Mesendoderm (in vitro differentiated cells): Measurements from ENCODE around the gene DMRTA2.

Experiments used
- DNase-seq: peaks from one replicate; pipeline ENCODE4 v3.0.0; 2013
- H2AK5ac ChIP-seq: 2 replicates; pipeline ENCODE4 v1.6.1; 2013; ENCODE audit warnings: low read length, inconsistent platforms
- H2BK120ac ChIP-seq: 2 replicates; pipeline ENCODE4 v1.6.1; 2013; ENCODE audit warnings: low read depth, mild to moderate bottlenecking, low read length, moderate library complexity, mixed read lengths
- H2BK15ac ChIP-seq: replicated peaks from 2 replicates; pipeline ENCODE4 v1.6.1; 2013; ENCODE audit warnings: low read depth, mild to moderate bottlenecking, moderate library complexity
- H2BK5ac ChIP-seq: 2 replicates; pipeline ENCODE4 v1.6.1; 2013; ENCODE audit warnings: low read length, inconsistent platforms
- H3K18ac ChIP-seq: 2 replicates; pipeline ENCODE4 v1.6.1; 2013; ENCODE audit warnings: mild to moderate bottlenecking, low read length, mixed read lengths
- H3K23ac ChIP-seq: one replicate; pipeline ENCODE4 v1.6.1; 2013; ENCODE audit warnings: low read length
- H3K27ac ChIP-seq: 2 replicates; pipeline ENCODE4 v1.5.1; 2013; ENCODE audit warnings: low read depth, mild to moderate bottlenecking, inconsistent platforms, low read length, moderate library complexity
- H3K27me3 ChIP-seq: 2 replicates; pipeline ENCODE4 v1.6.1; 2013; ENCODE audit warnings: low read length, control low read depth, mild to moderate bottlenecking, inconsistent platforms; ENCODE audit not compliant: insufficient read depth, poor library complexity
- H3K36me3 ChIP-seq: 2 replicates; pipeline ENCODE4 v1.6.1; 2013; ENCODE audit warnings: low read length, inconsistent platforms; ENCODE audit not compliant: control insufficient read depth, insufficient read depth
- H3K4ac ChIP-seq: one replicate; pipeline ENCODE4 v1.6.1; 2013; ENCODE audit warnings: low read depth, mild to moderate bottlenecking, low read length, moderate library complexity
- H3K4me1 ChIP-seq: 2 replicates; pipeline ENCODE4 v1.6.1; 2013; ENCODE audit warnings: low read depth, low read length, inconsistent platforms; ENCODE audit not compliant: control insufficient read depth
- H3K4me2 ChIP-seq: 2 replicates; pipeline ENCODE4 v1.6.1; 2013; ENCODE audit warnings: low read length
- H3K4me3 ChIP-seq: 2 replicates; pipeline ENCODE4 v1.5.1; 2013; ENCODE audit warnings: mild to moderate bottlenecking, low read length
- H3K56ac ChIP-seq: one replicate; pipeline ENCODE4 v1.6.1; 2013; ENCODE audit warnings: low read length
- H3K79me1 ChIP-seq: 2 replicates; pipeline ENCODE4 v1.6.1; 2013; ENCODE audit warnings: low read length, inconsistent platforms
- H3K79me2 ChIP-seq: 2 replicates; pipeline ENCODE4 v1.6.1; 2013; ENCODE audit warnings: mild to moderate bottlenecking, low read length; ENCODE audit not compliant: control insufficient read depth, insufficient read depth
- H3K9ac ChIP-seq: 2 replicates; pipeline ENCODE4 v1.6.1; 2013; ENCODE audit warnings: low read length, inconsistent platforms
- H4K5ac ChIP-seq: one replicate; pipeline ENCODE4 v1.6.1; 2013; ENCODE audit warnings: low read length
- H4K8ac ChIP-seq: one replicate; pipeline ENCODE4 v1.6.1; 2013; ENCODE audit warnings: low read depth, mild to moderate bottlenecking, control low read depth, low read length, moderate library complexity
- WGBS: extraction: QIAGEN DNeasy Blood & Tissue Kit; methylation state at CpG from one replicate; pipeline ENCODE4 v1.1.7; 2013; ENCODE audit warnings: low lambda C conversion rate, missing lambda C conversion rate; ENCODE audit not compliant: insufficient coverage; ENCODE audit errors: extremely low coverage; 5-methylcytosine and 5-hydroxymethylcytosine counted together

The DMRTA2 gene

DNA sequence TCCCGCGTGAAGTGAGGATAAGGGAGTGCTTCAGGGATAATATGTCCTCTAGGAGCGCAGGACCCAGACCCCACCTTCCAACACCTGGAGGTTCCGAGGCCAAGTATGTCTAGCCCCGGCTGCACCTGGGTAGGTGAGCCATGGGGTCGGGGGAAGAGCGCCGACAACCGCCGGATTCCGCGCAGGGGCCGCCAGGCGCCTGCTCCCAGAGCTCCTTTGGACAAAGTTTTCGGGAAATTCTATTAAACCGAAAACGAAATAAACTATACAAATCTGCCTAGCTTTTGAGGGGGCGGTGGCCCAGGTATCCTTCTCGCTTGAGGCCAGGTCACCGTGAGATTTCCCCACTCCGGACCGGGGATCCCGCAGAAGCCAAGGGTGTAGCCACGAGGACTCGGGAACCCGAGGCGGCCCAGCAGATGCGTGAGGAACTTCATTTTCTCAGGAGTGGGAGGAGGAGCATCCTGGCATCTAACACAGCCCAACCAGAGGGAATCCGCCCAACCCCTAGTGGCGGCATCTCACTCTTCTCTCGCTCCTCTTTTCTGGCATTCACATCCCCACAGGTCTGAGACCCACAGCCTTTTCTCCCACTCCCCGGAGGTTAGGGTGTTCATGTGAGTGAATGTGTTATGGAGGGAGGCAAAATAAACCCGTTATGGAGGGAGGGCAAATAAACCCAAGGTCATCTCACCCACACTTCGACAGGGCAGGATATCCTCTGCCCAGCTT is 2.3 kb upstream of the DMRTA2 start:
- Histone ChIP-seq H3K36me3 (no peaks in the 10 kb centered on the region), H4K5ac (no peak overlapping the region), H3K4me2 (no peak overlapping the region)

GRCh38 chr1:50424884-50425375 is 1.7 kb upstream of the DMRTA2 start:
- Histone ChIP-seq H3K36me3 (no peaks in the 10 kb centered on the region), H2AK5ac (no peak overlapping the region), H2BK15ac (no peak overlapping the region), H4K8ac (no peak overlapping the region), H2BK120ac (no peak overlapping the region), H3K79me1 (no peaks in the 10 kb centered on the region), H3K27me3 (peaks cover 74% of the 10 kb centered on the region), H2BK5ac (no peak overlapping the region), H3K79me2 (no peaks in the 10 kb centered on the region), H4K5ac (no peak overlapping the region), H3K9ac (no peak overlapping the region), H3K4me3 (no peak overlapping the region), H3K27ac (no peak overlapping the region), H3K4ac (no peak overlapping the region), H3K4me2 (no peak overlapping the region), H3K56ac (peak overlapping the region; percentile 15), H3K18ac (no peak overlapping the region), H3K4me1 (peaks cover 4% of the 10 kb centered on the region), H3K23ac (no peak overlapping the region)
- DNase-seq: peak; percentile 43
- WGBS: no CpG with 5 or more reads among the region's 40 CpGs

More for the DNA sequence above, 2.3 kb upstream of the DMRTA2 start:
- Histone ChIP-seq H2BK5ac (no peak overlapping the region), H3K18ac (no peak overlapping the region), H2BK120ac (no peak overlapping the region), H3K27me3 (peaks cover 73% of the 10 kb centered on the region), H3K79me2 (no peaks in the 10 kb centered on the region), H2AK5ac (no peak overlapping the region), H3K23ac (no peak overlapping the region), H3K79me1 (no peaks in the 10 kb centered on the region), H3K4me1 (peaks cover 4% of the 10 kb centered on the region), H4K8ac (no peak overlapping the region), H3K4me3 (no peak overlapping the region), H3K9ac (no peak overlapping the region), H2BK15ac (no peak overlapping the region), H3K56ac (no peak overlapping the region), H3K4ac (no peak overlapping the region), H3K27ac (no peak overlapping the region)
- WGBS: no CpG with 5 or more reads among the region's 34 CpGs
- DNase-seq: peak; percentile 75

GRCh38 chr1:50424045-50424883 is 1.0 kb upstream of the DMRTA2 start:
- H3K4me3 ChIP-seq: no peak overlapping the region

DNA sequence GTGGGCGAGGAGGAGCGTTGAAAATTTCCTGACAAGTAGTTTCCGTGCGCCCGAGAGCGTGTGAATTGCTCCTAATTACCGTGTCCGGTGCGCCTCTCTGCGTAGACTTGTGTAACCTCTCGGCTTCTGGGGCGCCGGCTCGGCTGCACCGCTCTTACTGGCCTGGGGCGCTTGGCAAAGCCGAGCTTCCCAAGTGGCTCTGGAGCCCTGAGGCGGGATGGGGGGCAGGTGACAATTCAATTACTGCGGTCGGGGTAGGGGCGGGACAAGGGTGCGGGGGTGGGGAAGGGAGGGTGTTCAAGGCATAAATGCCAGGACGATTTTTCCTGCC is 392 bp upstream of the DMRTA2 start:
- Histone ChIP-seq H3K56ac (no peak overlapping the region), H3K4ac (no peak overlapping the region), H2BK15ac (no peak overlapping the region), H3K36me3 (no peaks in the 10 kb centered on the region), H3K27me3 (peaks cover 84% of the 10 kb centered on the region), H2AK5ac (no peak overlapping the region), H4K5ac (no peak overlapping the region), H3K4me1 (peaks cover 4% of the 10 kb centered on the region), H3K79me1 (no peaks in the 10 kb centered on the region), H3K27ac (no peak overlapping the region), H3K9ac (no peak overlapping the region), H3K79me2 (no peaks in the 10 kb centered on the region), H3K4me3 (no peak overlapping the region), H3K18ac (no peak overlapping the region), H3K23ac (no peak overlapping the region), H2BK120ac (no peak overlapping the region), H2BK5ac (no peak overlapping the region), H3K4me2 (peak overlapping the region; percentile 77), H4K8ac (no peak overlapping the region)
- DNase-seq: peak; percentile 67
- no CpG with 5 or more reads among the region's 23 CpGs for WGBS

More at GRCh38 chr1:50424045-50424883, 1.0 kb upstream of the DMRTA2 start:
- H3K23ac ChIP-seq: no peak overlapping the region
- no peaks in the 10 kb centered on the region for H3K36me3 ChIP-seq
- no peak overlapping the region for H3K27ac ChIP-seq
- no peak overlapping the region for H3K9ac ChIP-seq
- H4K8ac ChIP-seq: no peak overlapping the region
- H3K4me1 ChIP-seq: peaks cover 4% of the 10 kb centered on the region
- H2BK120ac ChIP-seq: no peak overlapping the region
- H3K79me2 ChIP-seq: no peaks in the 10 kb centered on the region
- peaks cover 79% of the 10 kb centered on the region for H3K27me3 ChIP-seq
- peak overlapping the region; percentile 15 for H3K56ac ChIP-seq
- H3K79me1 ChIP-seq: no peaks in the 10 kb centered on the region
- no peak overlapping the region for H2AK5ac ChIP-seq
- no peak overlapping the region for H4K5ac ChIP-seq
- no CpG with 5 or more reads among the region's 35 CpGs for WGBS
- no peak overlapping the region for H3K18ac ChIP-seq
- no peak overlapping the region for H2BK15ac ChIP-seq
- peak; percentile 32 for DNase-seq
- H3K4ac ChIP-seq: no peak overlapping the region
- H2BK5ac ChIP-seq: no peak overlapping the region
- peak overlapping the region; percentile 16 for H3K4me2 ChIP-seq

DNA sequence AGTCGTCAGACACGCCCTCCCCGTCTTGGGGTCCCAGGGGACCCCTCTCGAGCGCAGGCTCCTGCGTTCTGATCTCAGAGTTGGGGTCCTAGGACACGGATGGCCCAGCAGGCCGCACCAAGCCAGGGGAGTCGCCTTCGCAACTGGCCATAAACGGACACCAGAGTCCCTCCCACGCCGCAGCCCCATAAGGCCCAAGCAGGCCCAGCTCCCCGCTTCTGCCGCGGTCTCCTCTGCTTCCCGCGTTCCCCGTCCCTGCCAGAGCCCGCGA is 633 bp downstream of the DMRTA2 start:
- Histone ChIP-seq H3K56ac (peak overlapping the region; percentile 84), H3K4ac (no peak overlapping the region), H3K79me2 (no peaks in the 10 kb centered on the region), H2BK120ac (no peak overlapping the region), H3K23ac (peak overlapping the region; percentile 73), H2BK15ac (no peak overlapping the region), H3K9ac (peak overlapping the region; percentile 51), H2BK5ac (no peak overlapping the region), H3K18ac (no peak overlapping the region), H3K79me1 (no peaks in the 10 kb centered on the region), H4K8ac (no peak overlapping the region), H4K5ac (no peak overlapping the region), H2AK5ac (no peak overlapping the region), H3K4me1 (peaks cover 4% of the 10 kb centered on the region), H3K4me3 (no peak overlapping the region), H3K4me2 (peak overlapping the region; percentile 77), H3K27me3 (peaks cover 82% of the 10 kb centered on the region), H3K36me3 (no peaks in the 10 kb centered on the region), H3K27ac (no peak overlapping the region)
- no CpG with 5 or more reads among the region's 21 CpGs for WGBS
- no peak for DNase-seq
